ENCODE measurements around the gene ANKH. TPM values are rescaled to one million over a fixed set of nuclear protein-coding genes. Genes with fewer than 3 reads are reported as not detected.

ANKH gene
- polyA plus RNA-seq, 1 experiment: 14.2 TPM

GRCh38 chr5:14783691-14784090 is 87.9 kb downstream of the ANKH start:
- Histone ChIP-seq H3K4me3 (ENCODE audit: low read depth, low read length) (no peak overlapping the region), H3K27me3 (ENCODE audit: control insufficient read depth, insufficient read depth, low read length) (no peaks in the 10 kb centered on the region), H3K27ac (ENCODE audit: low read depth, low read length) (no peak overlapping the region), H3K9me3 (ENCODE audit: control insufficient read depth, insufficient read depth, low read length) (peaks cover 2% of the 10 kb centered on the region; the same call in 1 of the 2 replicates)
- CTCF ChIA-PET: interaction anchor here (1.8 kb wide), 1 partner anchor 219 kb away, joined by 4 read pairs; no protein-coding TSS in a partner anchor
- DNase-seq (ENCODE audit: low read depth, low spot score): no peak
- no peak for TF ChIP-seq CTCF (IDR thresholded peaks at IDR 0.05; ENCODE audit: low read depth, low read length)
- POLR2A ChIA-PET: no interaction called here

GRCh38 chr5:14782591-14782990 is 89.0 kb downstream of the ANKH start:
- Histone ChIP-seq H3K9me3 (ENCODE audit: control insufficient read depth, insufficient read depth, low read length) (peaks cover 2% of the 10 kb centered on the region; the same call in 1 of the 2 replicates), H3K4me3 (ENCODE audit: low read depth, low read length) (no peak overlapping the region), H3K27me3 (ENCODE audit: control insufficient read depth, insufficient read depth, low read length) (no peaks in the 10 kb centered on the region), H3K27ac (ENCODE audit: low read depth, low read length) (no peak overlapping the region)
- ChIA-PET POLR2A (no interaction called here), CTCF (interaction anchor here (0.9 to 1.8 kb wide), 2 partner anchors 56 to 220 kb away, joined by 3 to 4 read pairs; no protein-coding TSS in a partner anchor)
- no peak for TF ChIP-seq CTCF (IDR thresholded peaks at IDR 0.05; ENCODE audit: low read depth, low read length)
- DNase-seq (ENCODE audit: low read depth, low spot score): no peak

- H3K9me3 ChIP-seq (ENCODE audit: control insufficient read depth, insufficient read depth, low read length): peaks cover 2% of the 10 kb centered on the region; the same call in 1 of the 2 replicates
- POLR2A ChIA-PET: no interaction called here
- CTCF ChIA-PET: no interaction called here
- no peak for TF ChIP-seq CTCF (IDR thresholded peaks at IDR 0.05; ENCODE audit: low read depth, low read length)
- no peak overlapping the region for H3K4me3 ChIP-seq (ENCODE audit: low read depth, low read length)
- no peak for DNase-seq (ENCODE audit: low read depth, low spot score)
- H3K27me3 ChIP-seq (ENCODE audit: control insufficient read depth, insufficient read depth, low read length): no peaks in the 10 kb centered on the region
- H3K27ac ChIP-seq (ENCODE audit: low read depth, low read length): no peak overlapping the region
Measured at GRCh38 chr5:14781106-14781505, 90.5 kb downstream of the ANKH start.

- peaks cover 2% of the 10 kb centered on the region; the same call in 1 of the 2 replicates for H3K9me3 ChIP-seq (ENCODE audit: control insufficient read depth, insufficient read depth, low read length)
- CTCF ChIA-PET: interaction anchor here (0.6 kb wide), 1 partner anchor 9 kb away, joined by 5 read pairs; no protein-coding TSS in a partner anchor
- no peak for DNase-seq (ENCODE audit: low read depth, low spot score)
- H3K27me3 ChIP-seq (ENCODE audit: control insufficient read depth, insufficient read depth, low read length): no peaks in the 10 kb centered on the region
- no peak overlapping the region for H3K4me3 ChIP-seq (ENCODE audit: low read depth, low read length)
- POLR2A ChIA-PET: no interaction called here
- no peak for TF ChIP-seq CTCF (IDR thresholded peaks at IDR 0.05; ENCODE audit: low read depth, low read length)
- no peak overlapping the region for H3K27ac ChIP-seq (ENCODE audit: low read depth, low read length)
Measured at GRCh38 chr5:14779975-14780374, 91.6 kb downstream of the ANKH start.

- POLR2A ChIA-PET: no interaction called here
- CTCF ChIA-PET: no interaction called here
- no peak overlapping the region for H3K27ac ChIP-seq (ENCODE audit: low read depth, low read length)
- H3K9me3 ChIP-seq (ENCODE audit: control insufficient read depth, insufficient read depth, low read length): peaks cover under 1% of the 10 kb centered on the region; the same call in 1 of the 2 replicates
- TF ChIP-seq CTCF (IDR thresholded peaks at IDR 0.05; ENCODE audit: low read depth, low read length): no peak
- no peak overlapping the region for H3K4me3 ChIP-seq (ENCODE audit: low read depth, low read length)
- DNase-seq (ENCODE audit: low read depth, low spot score): no peak
- H3K27me3 ChIP-seq (ENCODE audit: control insufficient read depth, insufficient read depth, low read length): no peaks in the 10 kb centered on the region
Measured at GRCh38 chr5:14778792-14779070, 92.8 kb downstream of the ANKH start.
